ENCODE measurements around the gene MYO7A. TPM values are rescaled to one million over a fixed set of nuclear protein-coding genes. Genes with fewer than 3 reads are reported as not detected.

The MYO7A gene
- total RNA-seq, 2 donors from 2014 or later: 15.2 to 22.7 TPM

GRCh38 chr11:77121876-77122575 is 6.0 kb upstream of the MYO7A start:
- H3K27me3 ChIP-seq (replicated peaks; ENCODE audit: insufficient read depth): no peaks in the 10 kb centered on the region
- peaks cover 3 to 4% of the 10 kb centered on the region in 2 donors for H3K4me1 ChIP-seq (ENCODE audit: control insufficient read depth in 1 of 2, low read depth in 2 of 2)
- no peak overlapping the region for H3K4me3 ChIP-seq
- no peak for TF ChIP-seq CTCF (IDR thresholded peaks at IDR 0.05)
- H3K36me3 ChIP-seq: peaks cover 10% of the 10 kb centered on the region
- no peaks in the 10 kb centered on the region for H3K9me3 ChIP-seq
- ATAC-seq (ENCODE audit: insufficient number of reproducible peaks, low FRiP score, low read depth) (no peak), DNase-seq (ENCODE audit: low spot score) (no peak)
- no peak overlapping the region for H3K27ac ChIP-seq

- no peak for TF ChIP-seq CTCF (IDR thresholded peaks at IDR 0.05)
Observed at GRCh38 chr11:77122576-77123212, 5.4 kb upstream of the MYO7A start.

GRCh38 chr11:77123591-77123990 is 4.5 kb upstream of the MYO7A start:
- no peak for ATAC-seq (ENCODE audit: insufficient number of reproducible peaks, low FRiP score, low read depth)
- Histone ChIP-seq H3K27ac (no peak overlapping the region), H3K4me1 (ENCODE audit: control insufficient read depth in 1 of 2, low read depth in 2 of 2) (peaks cover 8 to 19% of the 10 kb centered on the region in 2 donors), H3K4me3 (no peak overlapping the region), H3K9me3 (no peaks in the 10 kb centered on the region), H3K36me3 (peaks cover 10% of the 10 kb centered on the region), H3K27me3 (replicated peaks; ENCODE audit: insufficient read depth) (no peaks in the 10 kb centered on the region)
- TF ChIP-seq CTCF (IDR thresholded peaks at IDR 0.05): no peak
- no peak for DNase-seq (ENCODE audit: low spot score)

More at GRCh38 chr11:77122576-77123212, 5.4 kb upstream of the MYO7A start:
- Histone ChIP-seq H3K9me3 (no peaks in the 10 kb centered on the region), H3K27me3 (replicated peaks; ENCODE audit: insufficient read depth) (no peaks in the 10 kb centered on the region), H3K27ac (no peak overlapping the region), H3K4me3 (no peak overlapping the region), H3K4me1 (ENCODE audit: control insufficient read depth in 1 of 2, low read depth in 2 of 2) (peaks cover 7 to 11% of the 10 kb centered on the region in 2 donors), H3K36me3 (peaks cover 10% of the 10 kb centered on the region)
- DNase-seq (ENCODE audit: low spot score) (no peak), ATAC-seq (ENCODE audit: insufficient number of reproducible peaks, low FRiP score, low read depth) (no peak)

GRCh38 chr11:77124041-77124440 is 4.0 kb upstream of the MYO7A start:
- peaks cover 8 to 19% of the 10 kb centered on the region in 2 donors for H3K4me1 ChIP-seq (ENCODE audit: control insufficient read depth in 1 of 2, low read depth in 2 of 2)
- no peak for ATAC-seq (ENCODE audit: insufficient number of reproducible peaks, low FRiP score, low read depth)
- no peak overlapping the region for H3K27ac ChIP-seq
- H3K9me3 ChIP-seq: no peaks in the 10 kb centered on the region
- H3K36me3 ChIP-seq: peaks cover 10% of the 10 kb centered on the region
- no peak overlapping the region for H3K4me3 ChIP-seq
- DNase-seq (ENCODE audit: low spot score): no peak
- TF ChIP-seq CTCF (IDR thresholded peaks at IDR 0.05): no peak
- no peaks in the 10 kb centered on the region for H3K27me3 ChIP-seq (replicated peaks; ENCODE audit: insufficient read depth)

- H3K27ac ChIP-seq: no peak overlapping the region
- peaks cover 8 to 19% of the 10 kb centered on the region in 2 donors for H3K4me1 ChIP-seq (ENCODE audit: control insufficient read depth in 1 of 2, low read depth in 2 of 2)
- H3K9me3 ChIP-seq: no peaks in the 10 kb centered on the region
- peaks cover 10% of the 10 kb centered on the region for H3K36me3 ChIP-seq
- no peaks in the 10 kb centered on the region for H3K27me3 ChIP-seq (replicated peaks; ENCODE audit: insufficient read depth)
- TF ChIP-seq CTCF (IDR thresholded peaks at IDR 0.05): no peak
- H3K4me3 ChIP-seq: no peak overlapping the region
- ATAC-seq (ENCODE audit: insufficient number of reproducible peaks, low FRiP score, low read depth): no peak
- no peak for DNase-seq (ENCODE audit: low spot score)
Observed at GRCh38 chr11:77124488-77124887, 3.6 kb upstream of the MYO7A start.

Measured in thoracic aorta (tissue), 2 donors.